Mucosa of descending colon (tissue), 3 donors: ENCODE measurements around the gene ALOX15B. TPM values are rescaled to one million over a fixed set of nuclear protein-coding genes. Genes with fewer than 3 reads are reported as not detected.
A peak's percentile ranks its signal among the peaks of the same experiment; 100 is the strongest.

Source experiments
- ATAC-seq: fragments of 200-7000 bp; cut with Tn5 transposase; one replicate; pipeline ENCODE4 v1.9.1; 2020; ENCODE audit warnings: mild to moderate bottlenecking, moderate library complexity
- DNase-seq, 3 donors: peaks; one replicate each; pipeline ENCODE4 v3.0.0-alpha.2; 2020
- H3K36me3 ChIP-seq: fragments of 200-600 bp; one replicate; pipeline ENCODE4 v1.8.0; 2021; ENCODE audit warnings: low read depth, mild to moderate bottlenecking
- H3K4me1 ChIP-seq: fragments of 200-600 bp; one replicate; pipeline ENCODE4 v1.8.0; 2021; ENCODE audit warnings: low read depth, mild to moderate bottlenecking
- H3K4me3 ChIP-seq: fragments of 200-600 bp; one replicate; pipeline ENCODE4 v1.8.0; 2021; ENCODE audit warnings: mild to moderate bottlenecking
- H3K9me3 ChIP-seq: fragments of 200-600 bp; one replicate; pipeline ENCODE4 v1.8.0; 2021; ENCODE audit warnings: mild to moderate bottlenecking
- CTCF ChIP-seq: fragments of 200-600 bp; IDR thresholded peaks from one replicate; pipeline ENCODE4 v1.8.0; 2022; ENCODE audit warnings: antibody characterized with exemption, mild to moderate bottlenecking
- intact Hi-C, 2 donors: fragments of 100-400 bp; cut with DNase I in 1 of 2; cut with micrococcal nuclease in 1 of 2; formaldehyde crosslinking; loops; one replicate each; pipeline versions ENCODE4 v1.11.0 to v1.11.1; 2022; cut with DNase I, micrococcal nuclease
- total RNA-seq, 3 donors: library from RNA; stranded (reverse); fragmentation: NEBNext Ultra II Directional in 2 of 3; extraction: Animal tissue kit (Norgen Biotek cat#: 25700) in 2 of 3; gene quantifications; one replicate each; pipeline versions ENCODE4 v1.2.1 to v1.2.4, GENCODE V29; 2021 to 2023
- donor health status: DM: no; HTN: no; CAD: no; lungs with moderate emphysema.
- donor health status: DM: no; HTN: no; CAD: no.
- donor health status: DM: no; HTN: yes; CAD: no.

ALOX15B gene
- total RNA-seq, 3 donors from 2014 or later = 0.66 to 1.3 (median 1.1) TPM

- no peak within 1 kb of the TSS for H3K4me3 ChIP-seq
- ATAC-seq (no peak), DNase-seq (no peak)
- no peaks in the 10 kb centered on the region for H3K4me1 ChIP-seq
- intact Hi-C loops = loop anchor here in 1 of 2 donors (10.0 kb wide), 1 partner anchor 217 kb away; no protein-coding TSS in a partner anchor
- TF ChIP-seq CTCF = no peak
- no peaks in the 10 kb centered on the region for H3K9me3 ChIP-seq
- no peaks in the 10 kb centered on the region for H3K36me3 ChIP-seq
These were observed 48.5 kb downstream of the ALOX15B start, which contains the start of gene ALOX12B for GRCh38 chr17:8087075-8087951. Gene ALOX12B (minus strand): TSS chr17:8087716. CDS start chr17:8087442, 274 bp downstream.

DNA sequence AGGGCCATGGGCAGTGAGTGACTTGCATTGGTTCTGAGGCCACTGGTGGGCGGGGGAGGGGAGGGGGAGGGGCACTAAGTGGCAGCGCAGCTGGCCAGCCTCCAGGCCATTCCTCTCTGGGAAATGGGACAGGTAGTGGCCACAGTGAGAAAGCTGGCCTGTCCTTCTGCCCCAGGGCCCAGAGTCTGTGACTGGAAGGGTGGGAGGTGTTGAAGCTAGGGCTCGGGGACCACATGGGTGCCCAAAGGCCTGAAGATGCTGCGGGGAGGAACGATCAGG lies 49.0 kb downstream of the ALOX15B start:
- H3K4me1 ChIP-seq = no peaks in the 10 kb centered on the region
- ATAC-seq (no peak), DNase-seq (no peak)
- no peaks in the 10 kb centered on the region for H3K9me3 ChIP-seq
- no peak overlapping the region for H3K4me3 ChIP-seq
- intact Hi-C loops = loop anchor here in 1 of 2 donors (10.0 kb wide), 1 partner anchor 217 kb away; no protein-coding TSS in a partner anchor
- no peak for TF ChIP-seq CTCF
- H3K36me3 ChIP-seq = no peaks in the 10 kb centered on the region

DNA sequence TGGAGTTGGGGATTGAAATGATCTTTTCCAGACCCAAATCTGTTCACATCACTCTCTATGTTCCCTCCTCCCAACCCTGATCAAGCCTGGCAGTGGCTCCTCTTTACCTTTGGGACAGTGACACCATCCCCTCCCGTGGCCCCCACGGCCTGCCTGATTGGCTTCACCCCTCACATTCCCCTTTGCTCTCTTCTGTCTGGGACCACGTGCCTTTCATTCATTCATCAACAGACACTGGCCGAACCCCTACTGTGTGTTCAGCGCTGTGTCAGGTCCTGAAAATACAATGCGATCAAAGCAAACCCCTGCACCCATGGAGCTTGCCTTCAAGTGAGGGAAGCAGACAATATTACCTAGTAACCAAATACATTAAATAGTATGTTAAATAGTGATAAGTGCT lies 50.9 kb downstream of the ALOX15B start:
- DNase-seq = no peak
- ATAC-seq = no peak
- Histone ChIP-seq H3K4me3 (no peak overlapping the region), H3K4me1 (no peaks in the 10 kb centered on the region), H3K9me3 (no peaks in the 10 kb centered on the region), H3K36me3 (no peaks in the 10 kb centered on the region)
- no peak for TF ChIP-seq CTCF
- intact Hi-C loops = loop anchor here in 1 of 2 donors (10.0 kb wide), 1 partner anchor 215 kb away; no protein-coding TSS in a partner anchor

DNA sequence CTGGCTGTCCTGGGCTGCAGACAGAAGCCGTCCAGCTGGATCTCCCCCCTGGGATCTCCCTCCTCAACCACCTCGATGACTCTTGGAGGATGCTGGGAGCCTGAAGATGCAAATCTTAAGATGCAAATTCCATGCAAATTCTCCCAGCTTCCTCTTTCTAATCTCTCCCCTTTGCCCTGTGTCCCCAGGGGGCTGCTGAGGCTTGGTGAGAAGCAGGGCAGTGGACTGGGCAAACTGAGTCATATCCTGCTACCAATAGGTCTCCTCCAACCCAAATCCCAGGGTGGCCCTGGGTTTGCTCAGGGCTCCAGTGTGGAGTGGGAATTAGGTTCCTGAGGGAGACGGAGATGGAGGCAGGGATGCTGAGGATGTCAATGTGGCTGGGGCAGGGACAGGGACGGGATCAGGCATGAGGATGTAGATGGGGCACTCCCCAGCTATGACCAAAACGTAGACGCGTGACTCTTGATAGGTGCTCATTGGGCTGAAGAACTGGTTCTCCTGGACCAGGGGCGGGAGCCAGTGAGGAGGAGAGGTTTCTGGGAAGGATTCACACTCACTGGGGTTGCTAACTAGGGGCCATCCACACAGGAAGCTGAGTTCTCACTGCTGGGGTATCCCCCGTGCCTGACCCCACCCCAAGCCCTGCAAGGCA lies 52.3 kb downstream of the ALOX15B start:
- TF ChIP-seq CTCF = no peak
- Histone ChIP-seq H3K36me3 (no peaks in the 10 kb centered on the region), H3K4me3 (no peak overlapping the region), H3K4me1 (no peaks in the 10 kb centered on the region), H3K9me3 (no peaks in the 10 kb centered on the region)
- intact Hi-C loops = no loop called here
- no peak for DNase-seq
- ATAC-seq = peak; percentile 35

- Histone ChIP-seq H3K9me3 (no peaks in the 10 kb centered on the region), H3K4me3 (no peak overlapping the region), H3K36me3 (no peaks in the 10 kb centered on the region), H3K4me1 (no peaks in the 10 kb centered on the region)
- TF ChIP-seq CTCF = no peak
- ATAC-seq = no peak
- DNase-seq = no peak
- intact Hi-C loops = no loop called here
These were observed 56.5 kb downstream of the ALOX15B start for GRCh38 chr17:8095361-8095760.
